Measurements from ENCODE around the gene APELA. TPM values are rescaled to one million over a fixed set of nuclear protein-coding genes. Genes with fewer than 3 reads are reported as not detected.
A peak's percentile ranks its signal among the peaks of the same experiment; 100 is the strongest.
"Not testable (repeated sequence)": the region's sequence is repeated elsewhere in the genome, so short reads cannot be mapped to it uniquely, and the experiment has no call there.

APELA gene
- total RNA-seq, 1 donor from 2014 or later: 0.69 TPM

DNA sequence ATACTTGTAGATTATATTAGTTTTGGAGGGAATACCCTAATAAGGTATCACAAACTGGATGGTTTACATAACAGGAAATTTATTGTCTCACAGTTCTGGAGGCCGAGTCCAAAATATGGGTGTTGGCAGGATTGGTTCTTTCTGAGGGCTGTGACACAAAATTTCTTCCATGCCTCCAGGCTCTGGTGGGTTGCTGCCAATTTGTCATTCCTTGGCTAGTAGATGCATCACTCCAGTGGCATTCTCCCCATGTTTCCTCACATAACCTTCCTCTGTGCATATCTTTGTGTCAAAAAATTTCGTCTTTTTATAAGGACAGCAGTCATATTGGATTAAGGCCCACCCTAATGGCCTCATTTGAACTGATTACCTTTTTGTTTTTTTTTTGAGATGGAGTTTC, 49.3 kb downstream of the APELA start:
- no peak for DNase-seq

DNA sequence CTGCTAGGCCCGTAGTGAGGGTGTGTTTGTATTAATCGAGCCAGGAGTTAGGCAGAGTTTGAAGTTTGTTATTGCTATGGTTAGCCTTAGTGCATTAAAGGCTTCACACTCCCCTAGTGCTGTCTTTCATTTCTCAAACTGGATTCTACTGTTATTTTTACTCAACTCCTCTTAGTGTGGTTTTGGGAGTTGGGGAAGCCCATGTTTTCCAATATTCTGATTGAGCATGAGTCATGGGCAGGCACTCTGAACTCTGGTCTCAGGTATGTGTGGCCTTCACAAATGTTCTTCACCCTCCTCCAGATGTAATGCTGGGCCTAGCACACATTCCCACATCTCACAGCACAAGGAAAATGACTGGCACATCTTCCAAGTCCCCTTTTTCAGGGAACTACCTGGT, 50.1 kb downstream of the APELA start:
- DNase-seq: not testable (repeated sequence)

DNA sequence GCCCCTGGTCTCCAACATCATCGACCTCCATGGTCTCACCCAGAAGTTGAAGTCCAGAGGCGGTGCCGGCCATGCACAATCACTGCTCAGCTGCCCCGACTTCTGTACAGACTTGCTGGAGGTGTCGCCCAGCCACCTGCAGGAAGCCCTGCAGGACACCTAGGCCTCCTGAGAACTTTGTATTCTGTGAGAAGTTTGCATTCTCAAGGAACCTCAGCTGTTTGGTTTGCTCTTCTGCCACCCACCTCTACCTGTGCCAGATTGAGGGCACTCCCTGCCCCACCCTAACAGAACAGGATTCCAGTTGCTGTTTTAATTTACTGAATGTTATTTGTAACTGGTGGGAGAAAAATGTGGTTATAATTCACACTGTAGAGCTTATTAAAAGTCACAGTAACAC, 53.7 kb downstream of the APELA start:
- DNase-seq: no peak

DNA sequence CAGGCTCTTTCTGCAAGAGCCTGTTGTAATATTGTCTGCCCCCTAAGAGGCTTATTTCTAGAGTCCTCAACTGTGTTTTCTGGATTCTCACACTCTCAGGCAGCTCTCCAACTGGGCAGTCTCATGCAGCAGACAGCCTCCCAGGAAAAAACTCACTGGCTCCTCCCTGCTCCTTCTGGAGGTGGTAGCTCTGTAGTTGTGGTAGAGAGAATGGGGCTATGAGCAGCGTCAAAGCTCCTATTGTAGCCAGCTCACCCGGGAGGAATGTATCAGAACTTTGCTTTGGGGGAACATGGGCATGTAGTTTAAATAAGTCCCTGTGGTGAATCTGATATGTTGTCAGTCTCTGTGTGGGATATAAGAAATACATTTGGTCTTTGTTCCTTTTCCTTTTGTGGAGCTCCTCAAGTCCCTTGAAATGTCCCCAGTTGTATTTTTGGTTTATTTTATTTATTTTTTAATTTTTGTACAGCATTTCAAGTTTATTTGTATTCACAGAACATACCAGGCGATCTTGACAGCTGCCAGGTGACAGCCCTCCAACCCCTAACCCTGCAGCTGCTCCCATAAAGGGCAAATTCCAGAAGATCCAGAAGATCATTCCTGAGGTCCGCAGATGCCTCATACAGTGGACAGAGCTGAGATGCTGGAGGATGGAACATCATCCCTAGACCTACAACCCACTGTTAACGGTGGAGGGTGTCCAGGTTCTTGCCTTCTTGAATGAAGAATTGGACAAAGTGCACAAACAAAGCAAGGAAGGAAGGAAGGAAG, 54.8 kb downstream of the APELA start:
- no peak for DNase-seq

DNA sequence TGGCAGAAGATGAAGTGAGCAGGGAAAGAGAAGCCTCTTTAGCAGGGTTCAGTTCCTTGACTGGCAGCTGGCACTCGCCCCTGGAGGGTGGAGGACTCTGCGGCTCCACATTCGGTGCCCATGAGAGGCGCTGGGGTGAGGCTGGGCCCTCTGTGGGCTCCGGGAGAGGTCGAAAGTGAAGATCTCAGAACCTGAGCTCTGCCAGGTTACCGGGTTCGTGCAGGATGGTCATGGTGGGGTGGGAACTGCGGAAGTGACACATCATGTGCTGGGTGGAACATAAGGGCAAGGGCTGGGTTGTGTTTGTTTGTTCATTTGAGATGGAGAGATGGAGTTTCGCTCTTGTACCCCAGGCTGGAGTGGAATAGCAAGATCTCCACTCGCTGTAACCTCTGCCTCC, 56.3 kb downstream of the APELA start:
- no peak for DNase-seq

DNA sequence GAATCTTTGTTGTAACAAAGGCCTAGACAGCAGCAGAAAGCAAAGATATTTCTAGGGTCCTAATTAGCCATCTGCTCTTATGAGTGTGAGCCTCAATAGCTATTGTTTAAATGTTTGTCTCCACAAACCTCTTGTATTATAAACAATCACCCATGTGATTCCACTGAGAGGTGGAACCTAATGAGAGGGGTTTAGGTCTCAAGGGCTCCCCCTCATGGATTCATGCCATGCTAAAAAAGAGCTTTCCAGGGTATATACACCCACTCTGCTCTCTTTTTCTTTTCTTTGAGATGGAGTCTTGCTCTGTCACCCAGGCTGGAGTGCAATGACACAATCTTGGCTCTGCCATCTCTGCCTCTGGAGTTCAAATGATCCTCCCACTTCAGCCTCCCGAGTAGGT, 58.4 kb downstream of the APELA start:
- DNase-seq: no peak

DNA sequence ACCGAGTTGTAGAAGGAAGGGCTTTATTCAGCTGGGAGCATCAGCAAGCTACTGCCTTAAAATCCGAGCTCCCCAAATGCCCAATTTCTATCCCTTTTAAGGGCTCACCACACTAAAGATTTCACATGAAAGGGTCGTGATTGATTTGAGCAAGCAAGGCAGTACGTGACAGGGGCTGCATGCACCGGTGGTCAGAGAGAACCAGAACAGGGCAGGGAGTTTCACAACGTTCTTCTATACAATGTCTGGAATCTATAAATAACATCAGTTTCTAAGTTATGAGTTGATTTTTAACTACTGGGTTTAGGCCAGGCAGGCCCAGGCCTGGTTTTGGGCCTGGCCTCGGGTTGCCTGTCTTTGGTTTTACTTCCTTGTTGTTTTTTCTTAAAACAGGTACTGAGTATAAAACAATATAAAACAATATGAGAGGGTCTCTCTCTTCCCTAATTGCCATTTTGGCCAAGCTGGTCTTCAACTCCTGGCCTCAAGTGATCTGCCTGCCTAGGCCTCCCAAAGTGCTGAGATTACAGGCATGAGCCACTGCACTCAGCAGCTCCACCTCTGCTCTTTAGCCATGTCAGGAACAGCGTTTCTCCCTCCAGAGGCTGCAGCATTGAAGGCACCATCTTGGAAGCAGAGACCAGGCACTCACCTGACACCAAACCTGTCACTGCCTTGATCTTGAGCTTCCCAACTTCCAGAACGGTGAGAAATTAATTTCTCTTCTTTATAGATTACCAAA, 59.1 kb downstream of the APELA start:
- not testable (repeated sequence) for DNase-seq

DNA sequence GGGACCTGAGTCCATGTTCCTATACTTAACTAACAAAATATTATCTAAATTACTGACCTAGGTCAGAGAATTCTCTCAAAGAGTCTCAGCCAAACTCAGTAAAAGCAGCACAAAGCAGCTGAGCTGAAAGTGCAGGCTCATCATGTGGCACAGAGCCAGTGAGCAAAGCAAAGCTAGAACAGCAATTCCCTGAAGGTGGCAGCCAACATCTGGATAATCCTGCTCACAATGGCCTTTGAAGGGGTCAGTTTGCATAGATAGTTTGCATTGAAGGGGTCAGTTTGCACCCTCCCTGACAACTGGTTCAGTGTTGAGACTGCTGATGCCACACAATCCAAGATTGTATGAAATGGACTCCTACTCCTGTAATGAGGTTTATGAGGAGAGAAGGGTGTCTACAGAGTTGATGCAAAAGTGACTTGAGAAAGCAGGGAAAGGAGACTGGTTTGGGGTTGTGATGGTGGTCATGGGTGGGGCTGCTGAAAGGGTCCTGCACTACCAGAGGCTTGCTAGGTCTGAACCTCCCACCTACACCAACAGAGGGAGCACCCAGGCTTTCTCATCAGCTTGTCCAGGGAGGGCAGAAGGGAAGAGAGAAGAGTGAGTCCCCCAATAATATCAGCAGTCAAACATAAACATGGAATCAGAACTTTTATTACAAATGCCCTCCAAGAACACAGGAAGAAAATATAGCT, 60.7 kb downstream of the APELA start:
- peak; percentile 60 for DNase-seq

DNA sequence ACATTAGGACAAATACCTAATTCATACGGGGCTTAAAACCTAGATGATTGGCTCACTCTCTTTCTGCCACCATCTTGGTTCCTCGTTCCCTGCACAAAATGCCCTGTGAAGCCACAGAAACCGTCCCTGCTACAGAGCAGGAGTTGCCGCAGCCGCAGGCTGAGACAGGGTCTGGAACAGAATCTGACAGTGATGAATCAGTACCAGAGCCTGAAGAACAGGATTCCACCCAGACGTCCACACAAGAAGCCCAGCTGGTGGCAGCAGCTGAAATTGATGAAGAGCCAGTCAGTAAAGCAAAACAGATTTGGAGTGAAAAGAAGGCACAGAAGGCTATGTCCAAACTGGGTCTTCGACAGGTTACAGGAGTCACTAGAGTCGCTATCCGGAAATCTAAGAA, 66.2 kb downstream of the APELA start:
- DNase-seq: no peak

DNA sequence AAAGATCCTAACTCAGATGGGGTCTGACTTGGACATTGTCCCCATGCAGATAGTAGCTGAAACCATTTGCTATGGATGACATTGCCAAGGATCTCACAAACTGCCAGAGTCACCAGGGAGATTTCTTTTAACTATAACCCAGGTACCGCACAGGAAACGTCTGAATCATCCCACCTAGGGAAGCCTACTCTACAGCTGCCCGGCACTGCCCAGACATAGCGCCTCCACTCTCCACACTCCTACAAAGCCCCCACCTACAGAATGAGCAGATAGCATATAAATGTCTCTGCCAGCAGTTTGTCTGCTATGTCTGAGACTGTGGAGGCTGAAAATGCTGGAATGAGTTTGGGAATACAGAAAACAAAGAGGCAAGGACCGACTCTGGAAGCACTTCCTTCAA, 68.2 kb downstream of the APELA start:
- DNase-seq: no peak

DNA sequence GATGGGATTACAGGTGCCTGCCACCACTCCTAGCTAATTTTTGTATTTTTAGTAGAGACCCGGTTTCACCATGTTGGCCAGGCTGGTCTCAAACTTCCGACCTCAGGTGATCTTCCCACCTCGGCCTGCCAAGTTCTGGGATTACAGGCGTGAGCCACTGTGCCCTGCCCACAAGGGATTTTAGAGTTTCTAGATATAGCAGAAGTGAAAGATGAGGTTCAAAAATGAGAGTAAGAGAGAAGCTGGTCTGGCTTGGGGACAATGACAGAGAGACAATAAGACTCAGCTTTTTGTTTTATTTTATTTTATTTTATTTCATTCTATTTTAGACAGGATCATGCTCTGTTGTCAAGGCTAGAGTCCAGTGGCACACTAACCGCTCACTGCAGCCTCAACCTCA, 69.8 kb downstream of the APELA start:
- no peak for DNase-seq

Other genes starting within 250 kb of the APELA start
- not detected for gene SMIM31, start 123.0 kb upstream of the APELA start, total RNA-seq
- 1.2 TPM for gene TRIM61, start 100.5 kb downstream of the APELA start, total RNA-seq
- gene TRIM60, start 154.8 kb downstream of the APELA start, total RNA-seq: not detected
- not detected for gene TRIM75, start 176.7 kb downstream of the APELA start, total RNA-seq
- gene TMEM192, start 235.7 kb downstream of the APELA start, total RNA-seq: 4.2 TPM